GOT3 (cell line): ENCODE results near the gene KRTAP20-3.

Source experiments
- DNase-seq: peaks from one replicate; lab custom pipeline; 2025; ENCODE audit warnings: mixed read lengths; lab: John Stamatoyannopoulos, UW

KRTAP20-3 gene

DNA sequence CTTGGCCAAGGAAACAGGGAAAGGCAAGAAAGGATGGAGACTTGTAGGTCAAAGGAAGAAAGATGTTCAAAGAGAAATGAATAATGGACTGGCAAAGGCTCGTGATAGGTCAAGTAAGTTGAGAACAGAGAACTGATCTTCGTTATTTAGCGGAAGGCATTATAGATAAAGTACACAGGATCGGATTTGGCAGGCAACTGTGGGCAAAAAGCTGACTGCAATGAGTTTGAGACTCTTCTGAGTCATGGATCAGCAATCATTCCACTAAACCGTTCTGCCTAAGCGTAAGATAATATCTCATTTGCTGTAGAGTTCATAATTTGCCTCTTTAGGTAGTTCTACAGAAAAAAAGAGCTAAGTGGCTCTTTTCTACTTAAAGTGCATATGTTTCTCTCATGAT, 41.8 kb downstream of the KRTAP20-3 start:
- DNase-seq: no peak

DNA sequence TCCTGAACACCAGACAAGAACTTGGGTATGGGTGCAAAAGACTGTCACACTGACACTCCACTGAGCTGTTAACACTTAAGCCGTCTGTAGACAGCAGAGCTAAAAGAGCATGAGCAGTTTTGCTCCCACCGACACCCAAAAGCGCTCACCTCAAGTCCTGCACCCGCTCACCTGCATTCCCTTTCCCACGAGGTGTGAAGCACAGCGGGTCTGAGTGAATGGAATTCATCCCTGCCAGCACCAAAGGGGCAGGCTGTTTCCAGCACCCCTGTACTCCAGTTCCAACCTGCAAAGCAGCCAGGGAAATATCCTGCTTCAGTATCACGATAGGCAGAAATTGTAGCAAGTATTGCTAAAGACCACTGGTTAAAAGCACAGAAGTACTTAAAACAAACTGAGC, 47.2 kb downstream of the KRTAP20-3 start:
- DNase-seq: no peak
